OCI-LY1 (cell line): Measurements from ENCODE around the gene CHMP2A.

Experiments used
- H2AFZ ChIP-seq: fragments of 200-600 bp; sonication (generic), shearing (Covaris generic); 2 replicates; pipeline ENCODE4 v1.6.0; 2014; ENCODE audit warnings: antibody characterized with exemption, mild to moderate bottlenecking, low read length
- H3F3A ChIP-seq: fragments of 200-600 bp; sonication (generic), shearing (Covaris generic); 2 replicates; pipeline ENCODE4 v1.6.0; 2014; ENCODE audit warnings: mild to moderate bottlenecking, antibody characterized with exemption, low read length, moderate library complexity; ENCODE audit not compliant: insufficient read depth
- H3K27ac ChIP-seq: fragments of 200-600 bp; sonication (generic); 2 replicates; pipeline ENCODE4 v1.5.1; 2014; ENCODE audit warnings: low read length, mixed run types, mild to moderate bottlenecking, low read depth; ENCODE audit not compliant: poor library complexity, severe bottlenecking
- H3K27me3 ChIP-seq: fragments of 200-600 bp; sonication (generic); 2 replicates; pipeline ENCODE4 v1.6.0; 2014; ENCODE audit warnings: antibody characterized with exemption, mild to moderate bottlenecking, low read length, moderate library complexity; ENCODE audit not compliant: insufficient read depth
- H3K36me3 ChIP-seq: fragments of 200-600 bp; sonication (generic); 2 replicates; pipeline ENCODE4 v1.6.1; 2014; ENCODE audit warnings: mild to moderate bottlenecking, antibody characterized with exemption, low read length, moderate library complexity, mixed read lengths; ENCODE audit not compliant: insufficient read depth
- H3K4me1 ChIP-seq: fragments of 200-600 bp; sonication (generic); 2 replicates; pipeline ENCODE4 v1.5.1; 2014; ENCODE audit warnings: mild to moderate bottlenecking, low read length, moderate library complexity; ENCODE audit not compliant: insufficient read depth, severe bottlenecking
- H3K4me2 ChIP-seq: fragments of 200-600 bp; sonication (generic), shearing (Covaris generic); 2 replicates; pipeline ENCODE4 v1.6.1; 2014; ENCODE audit warnings: low read length
- H3K4me3 ChIP-seq: fragments of 200-600 bp; sonication (generic); 2 replicates; pipeline ENCODE4 v1.5.1; 2014; ENCODE audit warnings: low read length, low read depth, mild to moderate bottlenecking, mixed read lengths; ENCODE audit not compliant: poor library complexity, severe bottlenecking
- H3K79me2 ChIP-seq: fragments of 200-600 bp; shearing (Covaris generic); 2 replicates; pipeline ENCODE4 v1.6.1; 2016; ENCODE audit warnings: mixed run types, low read length, mixed read lengths; ENCODE audit not compliant: insufficient read depth
- H3K9ac ChIP-seq: fragments of 200-600 bp; sonication (generic), shearing (Covaris generic); 2 replicates; pipeline ENCODE4 v1.6.1; 2014; ENCODE audit warnings: mild to moderate bottlenecking, low read length, mixed read lengths
- H3K9me2 ChIP-seq: fragments of 200-600 bp; sonication (generic), shearing (Covaris generic); 2 replicates; pipeline ENCODE4 v1.6.1; 2014; ENCODE audit warnings: low read depth, mild to moderate bottlenecking, low read length, mixed read lengths
- H3K9me3 ChIP-seq: fragments of 200-600 bp; shearing (Covaris generic); 2 replicates; pipeline ENCODE4 v1.6.1; 2014; ENCODE audit warnings: low read length, mixed read lengths
- H4K20me1 ChIP-seq: fragments of 200-600 bp; sonication (generic), shearing (Covaris generic); 2 replicates; pipeline ENCODE4 v1.6.0; 2016; ENCODE audit warnings: mild to moderate bottlenecking, low read length; ENCODE audit not compliant: insufficient read depth
- CTCF ChIP-seq: fragments of 200-600 bp; sonication (generic), shearing (Covaris generic); IDR thresholded peaks from 2 replicates; pipeline ENCODE4 v1.5.1; 2017; ENCODE audit warnings: mild to moderate bottlenecking, antibody characterized with exemption, low read length, moderate library complexity, mixed read lengths
- EZH2 ChIP-seq: fragments of 200-600 bp; sonication (generic), shearing (Covaris generic); IDR thresholded peaks from 2 replicates; pipeline ENCODE4 v1.8.0; 2017; ENCODE audit warnings: borderline replicate concordance, mixed run types, mild to moderate bottlenecking, antibody characterized with exemption, low read length, moderate library complexity, mixed read lengths

Gene CHMP2A

GRCh38 chr19:58548859-58549663 lies 5.8 kb downstream of the CHMP2A start:
- H3K9ac ChIP-seq: no peak overlapping the region
- H2AFZ ChIP-seq: no peak overlapping the region
- TF ChIP-seq CTCF (no peak), EZH2 (no peak)
- 0 out of 2 replicates have a peak, but pooled peaks cover 7% of the 10 kb centered on the region for H3F3A ChIP-seq
- no peak overlapping the region for H3K27ac ChIP-seq
- H3K9me3 ChIP-seq: no peaks in the 10 kb centered on the region
- H3K9me2 ChIP-seq: no peaks in the 10 kb centered on the region
- H4K20me1 ChIP-seq: no peaks in the 10 kb centered on the region
- H3K4me1 ChIP-seq: peaks cover 26% of the 10 kb centered on the region
- peaks cover 87% of the 10 kb centered on the region for H3K36me3 ChIP-seq
- no peaks in the 10 kb centered on the region for H3K27me3 ChIP-seq
- H3K79me2 ChIP-seq: peaks cover 29% of the 10 kb centered on the region
- no peak overlapping the region for H3K4me2 ChIP-seq
- H3K4me3 ChIP-seq: no peak overlapping the region

- H3K9me2 ChIP-seq: no peaks in the 10 kb centered on the region
- TF ChIP-seq EZH2 (no peak), CTCF (no peak)
- no peak overlapping the region for H3K27ac ChIP-seq
- H3K4me3 ChIP-seq: no peak overlapping the region
- peaks cover 23% of the 10 kb centered on the region for H3K4me1 ChIP-seq
- no peaks in the 10 kb centered on the region for H4K20me1 ChIP-seq
- no peak overlapping the region; the same call in 1 of the 2 replicates for H3K4me2 ChIP-seq
- no peaks in the 10 kb centered on the region for H3K27me3 ChIP-seq
- no peaks in the 10 kb centered on the region for H3K9me3 ChIP-seq
- H3K79me2 ChIP-seq: peaks cover 29% of the 10 kb centered on the region
- no peak overlapping the region for H2AFZ ChIP-seq
- H3K9ac ChIP-seq: no peak overlapping the region
- H3K36me3 ChIP-seq: peaks cover 79% of the 10 kb centered on the region
- 0 out of 2 replicates have a peak, but pooled peaks cover 4% of the 10 kb centered on the region for H3F3A ChIP-seq
Measured at GRCh38 chr19:58547323-58548312, 7.3 kb downstream of the CHMP2A start.

GRCh38 chr19:58546019-58546530 lies 8.8 kb downstream of the CHMP2A start:
- Histone ChIP-seq H2AFZ (no peak overlapping the region), H3K79me2 (peaks cover 29% of the 10 kb centered on the region), H3K36me3 (peaks cover 64% of the 10 kb centered on the region), H3K4me3 (peak overlapping the region; percentile 89), H3K27me3 (no peaks in the 10 kb centered on the region), H3K27ac (peak overlapping the region; percentile 4), H3K9ac (peak overlapping the region; percentile 90), H3F3A (no peaks in the 10 kb centered on the region), H3K9me3 (no peaks in the 10 kb centered on the region), H3K9me2 (no peaks in the 10 kb centered on the region), H4K20me1 (no peaks in the 10 kb centered on the region), H3K4me2 (peak overlapping the region; percentile 94), H3K4me1 (peaks cover 23% of the 10 kb centered on the region)
- TF ChIP-seq CTCF (no peak), EZH2 (no peak)
